ENCODE data around the gene PRAMEF12.
"Not testable (repeated sequence)": the region's sequence is repeated elsewhere in the genome, so short reads cannot be mapped to it uniquely, and the experiment has no call there.

PRAMEF12 gene

GRCh38 chr1:12773438-12773837 lies at the start of gene PRAMEF12:
TSS of gene PRAMEF12 (plus strand) at chr1:12773738. CDS start at chr1:12774868, 1,130 bp downstream.
- no peak for DNase-seq

GRCh38 chr1:12728391-12728790 lies 45.1 kb upstream of the PRAMEF12 start:
- no peak for DNase-seq

- DNase-seq = no peak
These were observed 43.4 kb upstream of the PRAMEF12 start for GRCh38 chr1:12730156-12730555.

DNA sequence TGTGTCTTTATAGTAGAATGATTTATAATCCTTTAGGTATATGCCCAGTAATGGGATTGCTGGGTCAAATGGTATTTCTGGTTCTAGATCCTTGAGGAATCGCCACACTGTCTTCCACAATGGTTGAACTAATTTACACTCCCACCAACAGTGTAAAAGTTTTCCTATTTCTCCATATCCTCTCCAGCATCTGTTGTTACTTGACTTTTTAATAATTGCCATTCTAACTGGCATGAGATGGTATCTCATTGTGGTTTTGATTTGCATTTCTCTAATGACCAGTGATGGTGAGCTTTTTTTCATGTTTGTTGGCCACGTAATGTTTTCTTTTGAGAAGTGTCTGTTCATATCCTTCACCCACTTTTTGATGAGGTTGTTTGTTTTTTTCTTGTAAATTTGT lies 42.5 kb upstream of the PRAMEF12 start:
- not testable (repeated sequence) for DNase-seq

DNA sequence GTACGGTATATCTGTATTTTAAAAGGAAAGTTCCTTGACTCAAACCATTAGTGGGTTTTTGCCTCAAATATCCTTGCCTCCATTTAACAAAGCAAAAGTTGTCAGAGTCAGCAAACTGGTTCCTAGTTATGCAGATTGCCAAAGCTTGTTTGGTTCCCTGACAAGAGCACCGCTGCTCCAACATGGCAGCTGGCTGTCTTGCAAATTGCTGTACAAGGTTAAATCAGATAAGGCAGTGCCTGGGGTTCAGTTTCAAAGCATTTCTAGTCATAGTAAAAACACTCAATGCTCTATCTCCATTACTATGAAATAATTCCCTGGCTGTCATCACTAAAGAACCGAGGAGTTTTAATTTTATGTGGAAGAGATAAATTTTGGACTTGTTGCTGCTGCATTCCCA lies 38.9 kb upstream of the PRAMEF12 start:
- DNase-seq = no peak

DNA sequence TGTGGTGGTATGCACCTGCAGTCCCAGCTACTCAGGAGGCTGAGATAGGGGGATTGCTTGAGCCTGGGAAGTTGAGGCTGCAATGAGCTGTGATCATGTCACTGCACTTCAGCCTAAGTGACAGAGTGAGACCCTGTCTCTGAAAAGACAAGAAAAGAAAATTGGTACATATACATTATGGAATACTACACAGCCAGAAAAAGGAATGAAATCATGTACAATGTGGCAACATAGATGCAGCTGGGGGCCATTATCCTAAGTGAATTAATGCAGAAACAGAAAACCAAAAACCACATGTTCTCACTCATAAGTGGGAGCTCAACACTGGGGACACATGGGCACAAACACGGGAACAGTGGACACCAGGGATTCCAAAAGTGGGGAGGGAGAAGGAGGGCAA lies 34.6 kb upstream of the PRAMEF12 start:
- no peak for DNase-seq

DNA sequence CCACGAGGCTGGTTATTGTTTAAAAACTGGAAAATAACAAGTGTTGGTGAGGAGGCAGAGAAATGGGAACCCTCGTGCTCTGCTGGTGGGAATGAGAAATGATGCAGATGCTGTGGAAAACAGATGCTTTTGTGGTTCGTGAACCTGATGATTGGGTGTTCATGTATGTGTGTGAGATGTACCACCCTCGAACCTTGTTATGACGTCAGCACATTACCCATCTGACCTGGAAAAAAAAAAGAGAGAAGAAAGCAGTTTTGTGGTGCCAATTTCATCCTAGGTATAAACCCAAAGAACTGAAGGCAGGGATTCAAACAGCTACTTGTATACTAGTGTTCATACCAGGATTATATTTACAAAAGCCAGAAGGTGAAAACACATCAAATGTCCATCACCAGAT lies 33.9 kb upstream of the PRAMEF12 start:
- DNase-seq = no peak

GRCh38 chr1:12741946-12742345 lies 31.6 kb upstream of the PRAMEF12 start:
- DNase-seq = no peak

DNA sequence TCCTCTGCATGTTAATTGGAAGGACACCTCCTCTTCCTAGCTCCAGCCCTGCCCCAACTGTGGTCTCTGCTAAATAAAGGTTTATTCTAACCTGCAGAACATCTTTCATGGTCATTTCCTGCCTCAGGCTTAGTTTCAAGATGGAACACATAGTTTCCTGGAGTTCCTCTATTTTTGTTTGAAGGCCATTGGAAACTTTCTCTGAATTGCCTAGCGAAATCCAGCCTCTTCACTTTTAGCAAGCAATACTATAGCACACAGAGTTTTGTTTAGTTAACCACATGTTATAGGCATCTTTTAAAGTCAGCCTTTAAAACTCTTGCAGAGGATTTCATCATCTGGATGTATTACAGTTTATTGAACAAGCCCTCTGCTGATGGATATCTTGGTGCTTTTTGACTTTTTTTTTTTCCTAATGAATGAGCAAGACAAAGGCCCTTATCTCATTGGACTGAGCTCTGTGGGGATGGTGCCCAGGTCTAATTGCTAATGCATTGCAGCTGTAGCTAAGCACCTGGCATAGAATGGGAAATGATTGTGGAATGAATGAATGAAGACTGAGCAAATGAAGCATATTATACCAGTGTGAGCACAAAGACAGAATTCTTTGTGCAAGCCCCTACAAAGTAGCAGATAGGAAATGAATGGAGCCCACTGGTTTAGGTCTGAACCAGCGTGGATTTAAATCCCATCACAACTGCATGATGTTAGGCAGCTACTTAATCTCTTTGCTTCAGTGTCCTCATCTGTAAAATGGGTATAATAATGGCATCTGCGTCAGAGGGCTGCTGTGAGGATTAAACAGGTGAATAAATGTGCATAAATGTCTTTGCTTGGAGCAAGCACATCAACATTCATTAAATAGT lies 28.2 kb upstream of the PRAMEF12 start:
- DNase-seq = no peak

- no peak for DNase-seq
These were observed 27.6 kb upstream of the PRAMEF12 start, which contains the start of gene CFAP107 for GRCh38 chr1:12745992-12746323. TSS of gene CFAP107 (plus strand) at chr1:12746200. CDS start at chr1:12746431, 231 bp downstream.

DNA sequence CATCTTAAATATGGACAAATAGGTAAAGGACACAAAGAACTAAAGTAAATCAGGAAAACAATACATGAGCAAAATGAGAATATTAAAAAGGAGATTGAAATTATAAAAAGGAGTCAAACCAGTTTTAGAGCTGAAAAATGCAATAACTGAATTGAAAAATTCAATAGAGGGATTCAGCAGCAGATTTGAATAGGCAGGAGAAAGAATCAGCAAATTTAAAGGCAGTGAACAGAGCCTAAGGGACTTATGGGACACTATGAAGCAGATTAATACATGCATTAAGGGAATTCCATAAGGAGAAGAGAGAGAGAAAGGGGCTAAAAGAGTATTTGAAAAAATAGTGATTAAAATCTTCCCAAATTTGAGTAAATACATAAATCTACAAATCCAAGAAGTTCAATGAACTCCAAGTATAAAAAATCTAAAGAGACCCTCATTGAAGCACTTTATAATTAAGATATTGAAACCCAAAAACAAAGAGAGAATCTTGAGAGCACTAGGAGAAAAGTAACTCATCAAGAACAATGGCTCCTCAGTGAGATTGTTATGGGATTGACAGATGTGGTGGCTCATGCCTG lies 24.7 kb upstream of the PRAMEF12 start:
- DNase-seq = no peak

GRCh38 chr1:12754738-12755137 lies 18.8 kb upstream of the PRAMEF12 start:
- DNase-seq = no peak

DNA sequence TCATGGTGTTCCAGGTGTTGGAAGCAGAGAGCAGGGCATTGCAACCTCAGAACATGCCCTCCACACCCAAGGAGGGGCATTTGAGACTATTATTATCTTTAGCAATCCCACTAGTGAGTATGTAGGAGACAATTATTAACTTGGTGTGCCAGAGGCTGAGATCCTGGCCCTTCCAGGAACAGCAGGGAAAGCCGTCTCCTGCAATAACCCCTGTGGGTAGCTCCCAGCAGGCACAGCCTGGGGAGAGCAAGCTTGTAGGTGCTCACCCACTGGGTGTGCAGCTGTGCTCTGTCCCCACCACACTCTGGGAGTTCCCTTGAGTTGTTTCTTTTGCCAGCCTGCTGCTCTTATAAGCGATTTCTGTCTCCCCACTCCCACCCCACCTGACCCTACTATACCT lies 17.3 kb upstream of the PRAMEF12 start:
- no peak for DNase-seq

- no peak for DNase-seq
These were observed 16.6 kb upstream of the PRAMEF12 start for GRCh38 chr1:12756768-12757413.

- DNase-seq = no peak
These were observed 15.7 kb upstream of the PRAMEF12 start for GRCh38 chr1:12757836-12758235.

GRCh38 chr1:12760256-12760795 lies 13.2 kb upstream of the PRAMEF12 start:
- no peak for DNase-seq

- DNase-seq = no peak
These were observed 11.8 kb upstream of the PRAMEF12 start for GRCh38 chr1:12761781-12762180.

DNA sequence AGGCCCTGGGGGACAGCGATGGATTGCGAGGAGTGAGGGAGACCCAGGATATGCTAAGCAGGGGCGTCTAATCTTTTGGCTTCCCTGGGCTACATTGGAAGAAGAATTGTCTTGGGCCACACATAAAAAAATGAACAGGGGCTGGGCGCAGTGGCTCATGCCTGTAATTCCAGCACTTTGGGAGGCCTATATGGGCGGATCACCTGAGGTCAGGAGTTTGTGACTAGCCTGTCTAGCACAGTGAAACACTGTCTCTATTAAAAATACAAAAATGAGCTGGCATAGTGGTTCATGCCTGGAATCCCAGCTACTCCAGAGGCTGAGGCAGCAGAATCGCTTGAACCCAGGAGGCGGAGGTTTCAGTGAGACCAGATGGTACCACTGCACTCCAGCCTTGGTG lies 10.8 kb upstream of the PRAMEF12 start:
- no peak for DNase-seq

GRCh38 chr1:12763479-12763878 lies 10.1 kb upstream of the PRAMEF12 start:
- no peak for DNase-seq

GRCh38 chr1:12764016-12764415 lies 9.5 kb upstream of the PRAMEF12 start:
- no peak for DNase-seq

GRCh38 chr1:12769031-12769430 lies 4.5 kb upstream of the PRAMEF12 start:
- DNase-seq = no peak

GRCh38 chr1:12769976-12770505 lies 3.5 kb upstream of the PRAMEF12 start:
- no peak for DNase-seq

DNA sequence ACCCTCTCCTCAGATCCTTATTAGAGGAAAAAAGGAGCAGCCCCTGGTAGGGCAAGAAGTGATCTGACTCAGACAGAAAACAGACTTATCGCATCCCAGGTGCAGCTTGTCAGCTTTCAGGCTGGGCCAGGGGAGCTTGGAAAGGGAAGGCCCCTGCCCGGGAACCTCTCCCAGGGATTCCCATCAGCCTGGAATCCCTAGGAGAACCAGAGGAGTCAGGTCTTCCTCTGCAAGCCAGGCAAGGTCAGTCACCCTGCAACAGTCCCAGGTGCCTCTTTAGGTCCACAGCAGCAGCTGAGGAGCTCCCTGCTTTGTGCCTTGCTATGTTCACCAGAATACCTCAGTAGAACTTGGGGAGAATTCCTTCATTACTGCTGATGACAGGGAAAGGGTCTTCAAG lies 2.9 kb upstream of the PRAMEF12 start:
- no peak for DNase-seq

DNA sequence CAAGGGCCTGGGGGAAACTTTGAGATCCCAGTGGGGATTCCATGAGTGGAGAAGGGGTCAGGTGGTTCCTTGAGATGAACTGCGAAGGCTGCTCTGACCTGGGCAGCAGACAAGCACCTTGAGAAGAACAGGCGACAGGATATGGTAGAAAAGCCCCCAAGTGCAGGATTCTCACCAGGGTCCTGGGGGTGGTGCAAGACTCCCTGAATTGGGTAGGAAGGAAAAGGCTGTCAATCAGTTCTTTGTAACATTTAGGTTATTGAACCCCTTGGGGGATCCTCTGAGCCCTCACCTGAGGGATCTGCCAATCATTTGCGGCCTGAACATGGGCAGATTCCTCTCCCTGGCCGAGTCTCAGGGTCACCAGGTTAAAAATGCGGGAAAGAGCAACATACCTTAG lies 2.4 kb upstream of the PRAMEF12 start:
- no peak for DNase-seq
